Measurements from ENCODE around the gene HNRNPDL.
A peak's percentile ranks its signal among the peaks of the same experiment; 100 is the strongest.
"Not testable (repeated sequence)": the region's sequence is repeated elsewhere in the genome, so short reads cannot be mapped to it uniquely, and the experiment has no call there.

Gene HNRNPDL

DNA sequence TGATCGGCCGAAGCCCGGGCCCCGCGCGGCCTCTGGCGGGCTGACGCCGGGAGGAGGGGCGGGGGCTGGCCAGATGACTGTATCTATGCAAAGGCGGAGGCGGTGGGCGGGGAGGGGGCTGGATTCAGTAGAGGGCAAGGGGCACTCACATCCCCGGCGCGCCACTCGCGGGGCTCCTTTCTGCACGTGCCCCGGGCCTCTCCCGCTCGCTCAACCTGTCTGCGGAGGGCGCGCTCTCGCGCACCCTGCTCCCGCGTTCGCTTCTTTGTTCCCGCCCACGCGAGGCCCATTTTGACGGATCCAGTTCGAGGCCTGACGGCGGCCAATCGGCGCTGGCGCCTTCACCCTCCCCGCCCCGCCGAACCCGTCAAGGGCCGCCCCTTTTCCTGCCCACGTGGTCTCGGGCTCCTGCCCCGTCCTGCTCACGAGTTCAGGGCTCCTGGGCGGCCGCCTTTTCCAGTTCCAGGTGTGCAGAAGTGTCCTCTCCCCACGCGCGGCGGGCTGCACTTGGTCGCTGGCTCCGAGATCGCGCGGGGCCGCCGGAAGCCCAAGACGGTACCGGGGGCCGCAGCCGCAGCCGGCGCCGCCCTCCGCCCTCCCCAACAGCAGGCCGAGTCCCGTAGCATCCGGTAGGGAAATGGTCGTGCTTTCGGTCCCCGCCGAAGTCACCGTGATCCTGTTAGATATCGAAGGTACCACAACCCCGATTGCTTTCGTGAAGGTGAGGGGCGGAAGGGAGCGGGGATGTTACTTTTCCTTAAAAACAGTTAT lies at the start of gene HNRNPDL, which contains the start of gene ENOPH1:
TSS of gene HNRNPDL (minus strand) at position 270 of the 771 bp plus-strand sequence. CDS start 772 bp downstream, outside the sequence.
TSS of gene ENOPH1 (plus strand) at position 398 of the 771 bp plus-strand sequence. CDS start at position 638, 240 bp downstream.
- DNase-seq, result peak; percentile 91

DNA sequence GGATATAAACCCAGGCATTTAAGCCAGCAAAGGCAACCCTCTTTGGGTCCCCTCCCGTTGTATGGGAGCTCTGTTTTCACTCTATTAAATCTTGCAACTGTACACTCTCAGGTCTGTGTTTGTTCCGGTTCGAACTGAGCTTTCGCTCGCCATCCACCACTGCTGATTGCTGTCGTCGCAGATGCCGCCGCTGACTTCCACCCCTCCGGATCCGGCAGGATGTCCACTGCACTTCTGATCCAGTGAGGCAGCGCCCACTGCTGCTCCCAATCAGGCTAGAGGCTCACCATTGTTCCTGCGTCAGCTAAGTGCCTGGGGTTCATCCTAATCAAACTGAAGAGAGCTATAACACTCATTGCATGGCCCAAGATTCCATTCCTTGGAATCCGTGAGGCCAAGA lies 49.3 kb upstream of the HNRNPDL start:
- no peak for DNase-seq

DNA sequence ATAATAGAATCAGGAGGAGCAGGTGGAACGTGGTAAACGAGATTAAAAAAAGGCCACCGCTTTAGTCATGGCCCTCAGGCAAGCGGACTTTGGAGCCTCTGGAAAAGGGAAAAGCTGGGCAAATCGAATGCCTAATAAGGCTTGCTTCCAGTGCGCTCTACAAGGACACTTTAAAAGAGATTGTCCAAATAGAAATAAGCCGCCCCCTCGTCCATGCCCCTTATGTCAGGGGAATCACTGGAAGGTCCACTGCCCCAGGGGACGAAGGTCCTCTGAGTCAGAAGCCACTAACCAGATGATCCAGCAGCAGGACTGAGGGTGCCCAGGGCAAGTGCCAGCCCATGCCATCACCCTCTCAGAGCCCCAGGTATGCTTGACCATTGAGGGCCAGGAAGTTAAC lies 47.2 kb upstream of the HNRNPDL start:
- not testable (repeated sequence) for DNase-seq

DNA sequence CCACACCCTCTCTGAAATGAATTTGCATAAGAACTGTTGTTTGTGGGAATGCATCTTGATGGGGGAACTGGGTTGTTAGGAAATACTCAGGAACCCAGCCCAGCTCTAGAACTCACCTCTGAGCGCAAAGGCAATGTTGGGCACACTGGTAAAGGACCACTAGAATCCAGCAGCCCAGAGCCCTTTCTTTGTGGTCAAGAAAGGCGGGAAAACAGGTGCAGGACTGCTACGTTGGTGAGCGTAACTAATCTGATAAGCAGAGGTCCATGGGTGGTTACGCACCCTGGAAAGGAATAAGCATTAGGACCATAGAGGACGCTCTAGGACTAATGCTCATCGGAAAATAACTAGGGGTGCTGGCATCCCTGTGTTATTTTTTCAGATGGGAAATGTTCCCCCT lies 45.7 kb upstream of the HNRNPDL start:
- DNase-seq, result not testable (repeated sequence)

DNA sequence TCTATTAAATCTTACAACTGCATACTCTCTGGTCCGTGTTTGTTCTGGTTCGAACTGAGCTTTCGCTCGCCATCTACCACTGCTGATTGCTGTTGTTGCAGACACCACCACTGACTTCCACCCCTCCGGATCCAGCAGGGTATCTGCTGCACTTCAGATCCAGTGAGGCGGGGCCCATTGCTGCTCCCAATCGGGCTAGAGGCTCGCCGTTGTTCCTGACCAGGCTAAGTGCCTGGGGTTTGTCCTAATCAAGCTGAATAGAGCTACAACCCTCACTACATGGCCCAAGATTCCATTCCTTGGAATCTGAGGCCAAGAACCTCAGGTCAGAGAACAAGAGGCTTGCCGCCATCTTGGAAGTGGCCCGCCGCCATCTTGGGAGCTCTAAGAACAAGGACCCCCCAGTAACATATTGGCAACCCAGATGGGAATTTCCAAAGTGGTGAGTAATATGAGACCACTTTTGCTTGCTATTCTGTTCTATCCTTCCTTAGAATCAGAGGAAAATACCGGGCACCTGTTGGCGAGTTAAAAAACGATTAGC lies 43.4 kb upstream of the HNRNPDL start:
- DNase-seq, result no peak

DNA sequence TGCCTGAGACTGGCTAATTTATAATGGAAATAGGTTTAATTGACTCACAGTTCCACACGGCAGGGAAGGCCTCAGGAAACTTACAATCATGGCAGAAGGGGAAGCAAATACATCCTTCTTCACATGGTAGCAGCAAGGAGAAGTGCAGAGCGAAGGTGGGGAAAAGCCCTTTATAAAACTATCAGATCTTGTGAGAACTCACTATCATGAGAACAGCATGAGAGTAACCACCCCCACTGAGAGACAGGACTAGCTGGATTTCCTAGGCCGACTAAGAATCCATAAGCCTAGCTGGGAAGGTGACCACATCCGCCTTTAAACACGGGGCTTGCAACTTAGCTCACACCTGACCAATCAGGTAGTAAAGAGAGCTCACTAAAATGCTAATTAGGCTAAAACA lies 42.8 kb upstream of the HNRNPDL start:
- not testable (repeated sequence) for DNase-seq

DNA sequence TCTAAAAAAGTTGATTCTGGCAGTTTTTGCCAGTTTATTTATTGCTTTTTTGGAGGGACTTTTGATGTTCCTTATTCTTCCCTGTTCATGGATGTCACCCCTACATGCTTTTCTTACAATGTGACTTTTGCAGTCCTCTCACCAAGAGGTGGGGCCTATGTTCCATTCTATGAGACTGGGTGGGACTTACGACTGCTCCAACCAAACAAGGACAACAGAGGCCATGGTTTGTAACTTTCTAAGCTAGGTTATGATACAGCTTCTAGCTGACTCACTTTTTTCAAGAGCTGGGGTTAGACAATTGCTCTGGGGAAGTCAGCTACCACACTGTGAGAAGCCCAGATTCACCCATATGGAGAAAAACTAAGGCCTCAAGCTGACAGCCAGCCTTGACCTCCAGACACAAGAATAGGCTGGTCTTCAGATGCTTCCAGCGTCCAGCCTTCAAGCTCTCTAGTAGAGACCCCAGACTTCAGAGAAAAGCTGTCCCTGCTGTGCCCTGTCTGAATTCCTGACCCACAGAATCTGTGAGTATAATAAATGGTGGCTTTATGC lies 39.6 kb upstream of the HNRNPDL start:
- DNase-seq, result no peak

DNA sequence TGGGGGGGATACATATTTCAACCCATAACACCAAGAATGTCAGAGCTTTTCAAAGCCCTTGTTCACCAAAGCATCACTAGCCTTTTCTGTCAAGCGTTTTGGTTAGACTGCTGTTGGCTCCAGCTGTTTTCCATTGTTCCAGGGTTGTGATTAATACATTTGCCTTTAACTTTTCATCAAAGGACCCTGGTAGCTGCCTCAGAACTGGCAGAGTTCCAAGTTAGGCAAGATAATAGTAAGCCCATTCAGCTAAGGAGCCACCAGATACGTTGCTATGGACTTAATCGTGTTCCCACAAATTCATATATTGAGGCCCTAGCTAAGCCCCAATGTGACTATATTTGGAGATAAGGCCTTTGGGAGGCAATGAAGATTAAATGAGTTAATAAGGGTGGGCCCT lies 37.2 kb upstream of the HNRNPDL start:
- no peak for DNase-seq

DNA sequence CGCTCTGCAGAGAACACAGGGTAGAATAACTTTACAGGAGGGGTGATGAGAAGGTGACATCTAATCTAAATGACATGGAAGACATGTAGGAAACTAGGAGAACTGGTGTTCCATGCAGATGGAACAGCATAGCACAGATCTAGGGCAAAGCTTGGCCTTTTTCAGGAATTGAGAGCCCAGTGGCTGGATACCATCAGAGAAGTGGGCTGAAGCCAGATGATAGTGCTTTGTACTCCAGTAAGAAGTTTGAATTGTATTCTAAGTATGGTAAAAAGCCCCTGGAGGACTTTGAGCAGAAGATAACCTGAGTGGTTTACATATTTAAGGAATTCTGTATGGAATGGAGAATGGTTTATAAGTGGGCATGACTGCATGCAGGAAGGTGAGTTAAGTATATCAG lies 33.0 kb upstream of the HNRNPDL start:
- no peak for DNase-seq

DNA sequence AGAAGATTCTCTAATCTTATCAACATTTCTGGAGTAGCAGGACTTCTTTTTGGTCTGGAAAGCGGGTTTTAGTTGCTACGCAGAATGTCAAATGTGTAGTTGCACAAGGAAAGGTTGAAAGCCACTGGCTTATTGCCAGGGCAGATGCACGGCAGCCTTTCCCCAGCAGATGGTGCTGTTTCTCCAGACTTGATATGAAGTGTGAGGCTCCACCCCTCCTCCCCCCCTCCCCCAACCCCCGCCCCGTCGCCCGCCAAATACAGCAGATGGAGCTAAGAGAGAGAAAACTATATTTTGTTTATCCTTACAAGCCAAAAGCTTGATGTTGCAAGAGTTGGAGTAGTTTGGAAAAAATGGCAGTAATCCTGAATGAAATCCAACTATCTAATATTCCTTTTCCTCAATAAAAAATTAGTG lies 32.2 kb upstream of the HNRNPDL start:
- DNase-seq, result peak; percentile 69

DNA sequence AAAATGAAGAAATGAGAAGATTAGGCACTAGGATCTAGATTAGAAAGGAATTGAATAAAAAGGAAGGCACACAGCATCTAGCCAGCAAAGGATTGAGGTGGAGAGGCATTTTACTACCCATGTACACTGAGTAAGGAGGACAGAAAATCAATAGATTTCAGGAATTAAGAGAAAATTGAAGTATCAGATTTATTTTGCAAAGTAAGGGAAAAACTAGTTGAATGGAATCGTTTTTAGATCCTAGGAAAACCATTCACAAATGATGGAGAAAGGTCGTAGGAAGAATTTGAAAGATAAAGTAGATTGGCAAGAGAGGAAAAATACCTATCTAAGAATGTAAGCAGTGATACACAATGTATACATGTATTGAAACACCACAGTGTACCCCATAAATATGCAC lies 31.4 kb upstream of the HNRNPDL start:
- DNase-seq, result no peak

DNA sequence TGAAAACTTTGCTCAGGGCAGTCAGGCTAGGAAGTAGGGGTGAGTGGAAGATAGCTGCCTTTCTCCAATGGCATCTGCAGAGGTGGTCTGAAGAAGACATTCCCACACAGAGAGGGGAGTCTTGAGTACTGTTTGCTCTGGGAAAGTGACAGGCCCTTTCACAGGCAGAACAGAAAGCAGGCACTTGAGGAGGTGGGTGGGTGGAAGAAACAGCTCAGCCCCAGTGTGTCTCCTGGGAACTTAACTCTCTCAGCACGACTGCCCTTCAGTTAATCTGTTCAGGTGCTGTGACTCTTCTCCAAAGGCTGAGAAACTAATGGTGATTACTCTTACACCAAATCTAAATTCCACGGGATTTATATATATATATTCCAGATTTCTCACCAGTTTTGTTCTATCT lies 28.5 kb upstream of the HNRNPDL start:
- DNase-seq, result no peak

DNA sequence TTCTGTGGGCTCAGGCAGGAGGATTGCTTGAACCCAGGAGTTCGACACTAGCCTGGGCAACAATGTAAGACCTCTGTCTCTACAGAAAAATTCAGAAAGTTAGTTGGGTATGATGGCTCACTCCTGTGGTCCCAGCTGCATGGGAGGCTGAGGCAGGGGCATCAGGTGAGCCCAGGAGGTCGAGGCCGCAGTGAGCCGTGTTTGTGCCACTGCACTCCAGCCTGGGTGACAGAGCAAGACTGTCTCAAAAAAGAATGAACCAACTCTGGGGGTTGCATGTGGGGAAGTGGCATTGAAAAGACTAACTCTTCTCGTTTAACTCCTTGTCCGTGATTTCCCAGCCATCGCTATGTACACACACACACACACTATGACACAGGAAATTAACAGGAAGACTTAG lies 27.0 kb upstream of the HNRNPDL start:
- no peak for DNase-seq

DNA sequence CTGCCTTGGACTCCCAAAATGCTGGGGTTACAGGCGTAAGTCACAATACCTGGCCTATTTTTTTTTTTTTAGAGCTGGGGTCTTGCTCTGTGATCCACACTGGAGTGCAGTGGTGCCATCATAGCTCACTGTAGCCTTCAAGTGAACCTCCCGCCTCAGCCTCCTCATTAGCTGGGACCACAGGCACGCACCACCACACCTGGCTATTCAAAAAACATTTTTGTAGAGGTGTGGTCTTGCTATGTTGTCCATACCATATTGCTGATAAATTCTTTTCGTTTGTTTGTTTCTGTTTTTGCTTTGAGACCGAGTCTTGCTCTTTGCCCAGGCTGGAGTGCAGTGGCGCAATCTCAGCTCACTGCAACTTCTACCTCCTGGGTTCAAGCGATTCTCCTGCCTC lies 21.8 kb upstream of the HNRNPDL start:
- DNase-seq, result no peak

DNA sequence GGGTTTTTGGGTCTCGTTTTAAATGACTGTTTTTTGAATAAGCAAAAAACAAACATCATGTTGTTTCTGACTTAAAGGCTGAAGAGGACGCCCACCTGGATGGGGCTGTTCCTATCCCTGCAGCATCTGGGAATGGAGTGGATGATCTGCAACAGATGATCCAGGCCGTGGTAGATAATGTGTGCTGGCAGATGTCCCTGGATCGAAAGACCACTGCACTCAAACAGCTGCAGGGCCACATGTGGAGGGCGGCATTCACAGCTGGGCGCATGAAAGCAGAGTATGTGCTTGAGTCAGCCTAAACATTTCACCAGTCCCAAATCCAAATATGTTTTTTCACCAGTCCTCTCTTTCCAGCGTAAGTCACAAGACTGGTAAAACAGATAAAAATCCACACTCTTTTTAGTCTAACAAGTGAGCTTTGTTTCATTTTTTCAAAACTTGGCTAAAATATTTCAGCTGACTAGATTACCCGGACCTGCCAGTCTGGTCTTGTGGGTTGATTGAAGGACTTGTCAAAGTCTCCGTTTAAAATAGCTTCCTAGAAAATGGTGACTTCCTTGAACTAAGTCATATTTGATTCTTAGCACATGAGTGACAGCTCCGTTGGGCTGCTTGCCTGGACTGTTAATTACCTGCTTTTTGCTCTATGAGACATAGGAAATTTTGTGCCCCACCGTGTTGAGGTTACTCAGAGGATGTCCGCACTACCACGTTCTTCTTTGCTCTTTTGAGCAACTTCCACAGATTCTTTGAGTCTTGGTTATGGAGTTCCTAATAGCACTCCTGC lies 20.9 kb upstream of the HNRNPDL start:
- DNase-seq, result no peak

DNA sequence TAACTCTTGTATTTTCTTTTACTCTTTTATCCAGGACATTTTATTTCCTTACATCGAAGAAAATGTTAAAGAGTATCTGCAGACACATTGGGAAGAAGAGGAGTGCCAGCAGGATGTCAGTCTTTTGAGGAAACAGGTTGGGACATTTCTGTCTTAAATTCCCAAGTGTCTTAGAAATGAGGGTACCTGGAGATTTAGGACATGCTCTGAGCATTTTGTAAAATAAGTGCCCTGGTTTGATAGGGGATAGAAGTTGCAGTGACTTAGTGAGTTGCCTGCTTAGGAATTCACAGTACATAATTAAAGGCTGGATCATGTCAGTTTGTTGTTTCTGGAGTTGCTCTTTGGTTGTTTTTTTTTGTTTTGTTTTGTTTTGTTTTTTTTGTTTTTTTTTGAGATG lies 17.6 kb upstream of the HNRNPDL start:
- DNase-seq, result no peak

DNA sequence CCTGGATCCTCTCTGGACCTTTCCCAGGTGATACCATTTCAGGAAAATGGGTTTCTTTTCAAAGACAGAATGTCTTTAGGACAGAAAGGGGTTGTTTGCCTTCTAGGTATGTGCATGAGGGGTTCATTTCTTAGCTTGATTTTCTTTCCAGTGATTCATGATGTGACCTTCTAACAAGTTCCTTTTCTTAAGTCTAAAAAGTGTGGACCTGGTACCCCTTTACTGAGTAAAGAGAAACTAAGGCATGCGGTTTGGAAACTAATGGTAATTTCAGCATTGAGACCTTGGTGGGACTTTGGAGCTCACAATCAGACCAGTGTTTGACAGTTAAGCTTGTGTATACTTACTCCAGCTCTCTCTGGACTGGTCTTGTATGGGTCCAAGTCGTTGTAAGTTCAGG lies 8.8 kb upstream of the HNRNPDL start:
- no peak for DNase-seq

DNA sequence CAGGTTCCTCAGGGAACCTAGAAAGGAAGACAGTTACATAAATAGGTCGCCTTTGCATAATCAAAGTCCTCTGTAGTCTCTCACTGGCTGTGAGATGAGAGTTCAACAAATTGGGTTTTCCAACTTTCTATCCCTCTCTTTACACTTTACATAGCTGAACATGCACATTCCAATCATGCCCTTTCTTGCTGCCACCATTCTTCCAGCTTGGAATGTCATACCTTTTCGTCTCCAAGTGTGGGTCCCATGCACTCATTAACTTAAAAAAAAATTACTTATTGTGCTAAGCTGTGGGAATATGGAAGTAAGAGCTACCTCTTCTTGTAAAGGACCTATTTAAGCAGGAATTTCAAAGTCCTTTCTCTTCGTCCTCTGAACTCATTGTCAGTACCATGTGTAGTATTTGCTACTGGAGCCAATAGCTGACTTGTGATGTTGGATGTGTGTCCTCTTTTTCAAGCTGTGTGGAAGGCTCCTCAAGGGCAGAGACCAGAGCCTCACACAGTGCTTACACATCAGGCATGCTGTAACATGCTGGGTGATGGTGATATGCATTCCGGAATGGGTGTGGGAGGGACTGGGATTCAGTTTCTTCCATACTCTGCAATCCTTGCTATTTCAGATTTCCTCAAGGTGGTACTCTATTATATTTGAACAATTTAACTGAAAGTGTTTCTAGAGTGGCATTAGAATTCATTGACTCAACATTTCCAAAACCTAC lies 7.2 kb upstream of the HNRNPDL start:
- no peak for DNase-seq

DNA sequence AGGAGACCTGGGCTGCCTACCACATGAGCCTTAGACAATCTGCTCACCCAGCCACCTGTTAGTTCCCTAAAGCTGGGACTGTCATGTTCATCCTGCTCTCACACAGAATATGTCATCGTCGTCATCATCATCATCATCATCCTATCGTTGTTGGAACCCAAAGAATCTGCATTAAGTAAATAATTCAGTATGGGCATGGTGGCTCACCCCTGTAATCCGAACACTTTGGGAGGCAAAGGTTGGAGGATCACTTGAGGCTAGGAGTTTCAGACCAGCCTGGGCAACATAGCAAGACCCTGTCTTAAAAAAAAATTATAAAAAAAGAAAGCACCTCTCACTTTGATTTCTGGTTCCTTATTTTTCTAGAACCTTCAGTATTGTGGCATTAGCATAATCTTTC lies 6.5 kb upstream of the HNRNPDL start:
- no peak for DNase-seq

DNA sequence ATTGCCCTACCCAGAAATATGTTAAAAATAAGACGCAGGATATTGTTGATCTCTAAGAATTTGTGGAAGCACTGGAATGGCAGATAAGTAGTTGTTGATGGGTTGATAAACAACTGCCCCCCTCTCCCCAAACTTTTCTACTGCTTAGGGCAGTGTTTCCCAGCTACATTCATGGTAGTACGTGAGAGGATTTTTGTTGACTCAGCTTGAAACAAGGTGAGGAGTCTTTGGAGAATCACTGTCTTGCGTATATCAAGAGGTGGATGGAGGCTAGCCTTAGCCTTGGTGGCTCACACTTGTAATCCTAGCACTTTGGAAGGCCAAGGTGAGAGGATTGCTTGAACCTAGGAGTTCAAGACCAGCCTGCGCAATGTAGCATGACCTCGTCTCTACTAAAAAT lies 5.9 kb upstream of the HNRNPDL start:
- no peak for DNase-seq

DNA sequence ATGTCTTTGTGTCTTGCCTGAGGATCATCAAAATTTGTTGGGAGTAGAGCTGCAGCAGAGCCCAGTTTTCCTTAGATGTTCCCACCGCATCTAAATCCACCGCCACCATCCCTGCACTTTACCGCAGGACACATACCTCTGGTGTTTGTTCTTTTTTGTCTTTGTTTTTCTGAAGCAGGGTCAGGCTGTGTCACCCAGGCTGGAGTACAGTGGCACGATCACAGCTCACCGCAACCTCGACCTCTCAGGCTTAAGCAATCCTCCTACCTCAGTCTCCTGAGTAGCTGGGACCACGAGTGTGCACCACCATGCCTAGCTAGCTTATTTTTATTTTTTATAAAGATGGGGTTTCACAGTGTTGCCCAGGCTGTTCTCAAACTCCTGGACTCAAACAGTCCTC lies 4.7 kb upstream of the HNRNPDL start:
- no peak for DNase-seq

DNA sequence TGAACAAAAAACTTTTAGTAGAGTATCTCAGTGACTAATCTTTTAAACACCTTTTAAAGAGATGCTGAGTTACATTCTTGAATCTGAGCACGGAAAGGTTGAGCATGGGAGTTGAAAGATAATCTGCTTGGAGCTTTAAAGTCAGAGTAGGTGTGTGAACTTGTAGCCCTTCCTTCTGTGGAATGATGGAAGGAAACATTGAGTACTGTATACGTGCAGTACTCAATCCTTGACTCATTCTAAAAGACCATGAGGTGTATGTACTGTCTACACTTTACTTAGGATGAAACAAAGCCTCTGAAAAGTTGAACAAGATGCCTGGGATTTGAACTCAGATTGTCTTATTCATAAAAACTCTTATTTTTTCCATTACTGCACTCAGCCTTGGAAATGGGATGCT lies 3.5 kb upstream of the HNRNPDL start:
- DNase-seq, result no peak

DNA sequence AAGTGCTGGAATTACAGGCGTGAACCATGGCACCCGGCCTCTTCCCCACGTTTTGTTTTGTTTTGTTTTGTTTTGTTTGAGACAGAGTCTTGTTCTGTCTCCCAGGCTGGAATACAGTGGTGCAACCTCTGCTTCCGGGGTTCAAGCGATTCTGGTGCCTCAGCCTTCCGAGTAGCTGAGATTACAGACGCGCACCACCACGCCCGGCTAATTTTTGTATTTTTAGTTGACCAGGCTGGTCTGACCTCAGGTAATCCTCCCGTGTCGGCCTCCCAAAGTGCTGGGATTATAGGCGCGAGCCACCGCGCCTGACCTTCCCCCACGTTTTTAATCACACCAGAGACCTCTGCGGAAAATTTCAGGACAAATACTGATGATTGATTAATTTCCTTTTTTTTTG lies 2.3 kb upstream of the HNRNPDL start:
- peak; percentile 30 for DNase-seq
